ENCODE data around the gene TPK1. TPM values are rescaled to one million over a fixed set of nuclear protein-coding genes. Genes with fewer than 3 reads are reported as not detected.

TPK1 gene
- polyA plus RNA-seq, 1 experiment = 0.38 TPM

GRCh38 chr7:144416341-144416740, 419.5 kb downstream of the TPK1 start:
- Histone ChIP-seq H3K27me3 (ENCODE audit: control insufficient read depth, insufficient read depth, low read length) (no peaks in the 10 kb centered on the region), H3K9me3 (ENCODE audit: control insufficient read depth, insufficient read depth, low read length) (peaks cover 7% of the 10 kb centered on the region; the same call in 1 of the 2 replicates), H3K4me3 (ENCODE audit: low read depth, low read length) (no peak overlapping the region), H3K27ac (ENCODE audit: low read depth, low read length) (no peak overlapping the region)
- TF ChIP-seq CTCF (IDR thresholded peaks at IDR 0.05; ENCODE audit: low read depth, low read length) = no peak
- ChIA-PET CTCF (no interaction called here), POLR2A (no interaction called here)
- no peak for DNase-seq (ENCODE audit: low read depth, low spot score)

- POLR2A ChIA-PET = no interaction called here
Measured at GRCh38 chr7:144415858-144416257, 420.0 kb downstream of the TPK1 start.

GRCh38 chr7:144414815-144415214, 421.0 kb downstream of the TPK1 start:
- Histone ChIP-seq H3K27me3 (ENCODE audit: control insufficient read depth, insufficient read depth, low read length) (no peaks in the 10 kb centered on the region), H3K4me3 (ENCODE audit: low read depth, low read length) (no peak overlapping the region), H3K27ac (ENCODE audit: low read depth, low read length) (no peak overlapping the region), H3K9me3 (ENCODE audit: control insufficient read depth, insufficient read depth, low read length) (peaks cover 10% of the 10 kb centered on the region; the same call in 1 of the 2 replicates)
- ChIA-PET POLR2A (no interaction called here), CTCF (no interaction called here)
- no peak for DNase-seq (ENCODE audit: low read depth, low spot score)
- no peak for TF ChIP-seq CTCF (IDR thresholded peaks at IDR 0.05; ENCODE audit: low read depth, low read length)

More at GRCh38 chr7:144415858-144416257, 420.0 kb downstream of the TPK1 start:
- CTCF ChIA-PET = interaction anchor here (0.6 kb wide), 1 partner anchor 22 kb away, joined by 3 read pairs; no protein-coding TSS in a partner anchor
- no peak for TF ChIP-seq CTCF (IDR thresholded peaks at IDR 0.05; ENCODE audit: low read depth, low read length)
- no peak for DNase-seq (ENCODE audit: low read depth, low spot score)
- H3K27me3 ChIP-seq (ENCODE audit: control insufficient read depth, insufficient read depth, low read length) = no peaks in the 10 kb centered on the region
- no peak overlapping the region for H3K27ac ChIP-seq (ENCODE audit: low read depth, low read length)
- H3K4me3 ChIP-seq (ENCODE audit: low read depth, low read length) = no peak overlapping the region
- peaks cover 10% of the 10 kb centered on the region; the same call in 1 of the 2 replicates for H3K9me3 ChIP-seq (ENCODE audit: control insufficient read depth, insufficient read depth, low read length)

- TF ChIP-seq CTCF (IDR thresholded peaks at IDR 0.05; ENCODE audit: low read depth, low read length) = no peak
- DNase-seq (ENCODE audit: low read depth, low spot score) = no peak
- no peak overlapping the region for H3K4me3 ChIP-seq (ENCODE audit: low read depth, low read length)
- POLR2A ChIA-PET = no interaction called here
- no peaks in the 10 kb centered on the region for H3K27me3 ChIP-seq (ENCODE audit: control insufficient read depth, insufficient read depth, low read length)
- no peak overlapping the region for H3K27ac ChIP-seq (ENCODE audit: low read depth, low read length)
- CTCF ChIA-PET = no interaction called here
- H3K9me3 ChIP-seq (ENCODE audit: control insufficient read depth, insufficient read depth, low read length) = peaks cover 7% of the 10 kb centered on the region; the same call in 1 of the 2 replicates
Measured at GRCh38 chr7:144410441-144410840, 425.4 kb downstream of the TPK1 start.

GRCh38 chr7:144408121-144408520, 427.7 kb downstream of the TPK1 start:
- ChIA-PET CTCF (interaction anchor here (0.7 kb wide), 1 partner anchor 303 kb away, joined by 4 read pairs; no protein-coding TSS in a partner anchor), POLR2A (no interaction called here)
- TF ChIP-seq CTCF (IDR thresholded peaks at IDR 0.05; ENCODE audit: low read depth, low read length) = no peak
- no peak for DNase-seq (ENCODE audit: low read depth, low spot score)
- peaks cover 16% of the 10 kb centered on the region for H3K9me3 ChIP-seq (ENCODE audit: control insufficient read depth, insufficient read depth, low read length)
- H3K27me3 ChIP-seq (ENCODE audit: control insufficient read depth, insufficient read depth, low read length) = no peaks in the 10 kb centered on the region
- H3K27ac ChIP-seq (ENCODE audit: low read depth, low read length) = no peak overlapping the region
- no peak overlapping the region for H3K4me3 ChIP-seq (ENCODE audit: low read depth, low read length)
